CD4-positive, alpha-beta memory T cell (primary cell): ENCODE results near the gene AQP12A. TPM values are rescaled to one million over a fixed set of nuclear protein-coding genes. Genes with fewer than 3 reads are reported as not detected.

ENCODE experiments used
- CTCF ChIA-PET: fragments of 350-600 bp; sonication (Branson Sonifier 250); formaldehyde crosslinking; loops from one replicate; lab custom pipeline; 2021; ENCODE audit warnings: inconsistent platforms; ENCODE audit not compliant: partially characterized antibody; lab: Charles Lee
- POLR2A ChIA-PET: fragments of 350-600 bp; sonication (Branson Sonifier 250); formaldehyde crosslinking; loops from one replicate; lab custom pipeline; 2021; ENCODE audit not compliant: partially characterized antibody; lab: Charles Lee
- DNase-seq, 5 donors: peaks; one replicate each; pipeline versions ENCODE4 v3.0.0 to v3.0.0-alpha.2; 2020 to 2022; ENCODE audit warnings: mixed read lengths in 1 of 5
- H3K27ac ChIP-seq: one replicate; pipeline ENCODE4 v1.7.0; 2013; ENCODE audit warnings: low read depth, low read length
- H3K27me3 ChIP-seq: 2 replicates; pipeline ENCODE4 v1.7.0; 2013; ENCODE audit warnings: mild to moderate bottlenecking, low read length, moderate library complexity; ENCODE audit not compliant: insufficient read depth
- H3K36me3 ChIP-seq: 2 replicates; pipeline ENCODE4 v1.7.0; 2013; ENCODE audit warnings: mild to moderate bottlenecking, low read length, moderate library complexity; ENCODE audit not compliant: insufficient read depth
- H3K4me1 ChIP-seq: 2 replicates; pipeline ENCODE4 v1.7.0; 2013; ENCODE audit warnings: mild to moderate bottlenecking, low read length, moderate library complexity; ENCODE audit not compliant: insufficient read depth
- H3K4me3 ChIP-seq, 2 donors: one replicate each; pipeline ENCODE4 v1.7.0; 2013; ENCODE audit warnings: low read length in 2 of 2, mild to moderate bottlenecking in 1 of 2
- H3K9me3 ChIP-seq, 2 donors: one replicate each; pipeline ENCODE4 v1.7.0; 2013; ENCODE audit warnings: low read length in 2 of 2, control low read depth in 1 of 2; ENCODE audit not compliant: control insufficient read depth in 1 of 2
- H3K27ac Mint-ChIP-seq, 7 donors: one replicate each; pipeline ENCODE4 v1.8.0; 2020 to 2021; ENCODE audit warnings: mixed read lengths in 7 of 7, mild to moderate bottlenecking in 6 of 7, inconsistent platforms in 3 of 7, moderate library complexity in 3 of 7
- H3K27me3 Mint-ChIP-seq, 2 donors: one replicate each; pipeline ENCODE4 v1.8.0; 2020 to 2021; ENCODE audit warnings: mixed read lengths in 2 of 2
- H3K36me3 Mint-ChIP-seq, 2 donors: one replicate each; pipeline ENCODE4 v1.8.0; 2020 to 2021; ENCODE audit warnings: mixed read lengths in 2 of 2, inconsistent platforms in 1 of 2, mild to moderate bottlenecking in 1 of 2
- H3K4me1 Mint-ChIP-seq, 4 donors: one replicate each; pipeline ENCODE4 v1.8.0; 2020 to 2021; ENCODE audit warnings: mixed read lengths in 4 of 4, mild to moderate bottlenecking in 1 of 4
- H3K4me3 Mint-ChIP-seq, 8 donors: one replicate each; pipeline ENCODE4 v1.8.0; 2020 to 2021; ENCODE audit warnings: mixed read lengths in 8 of 8, mild to moderate bottlenecking in 7 of 8, moderate library complexity in 6 of 8, inconsistent platforms in 3 of 8
- H3K9me3 Mint-ChIP-seq, 8 donors: one replicate each; pipeline ENCODE4 v1.8.0; 2020 to 2021; ENCODE audit warnings: mixed read lengths in 8 of 8, mild to moderate bottlenecking in 5 of 8, inconsistent platforms in 3 of 8, moderate library complexity in 1 of 8
- intact Hi-C: fragments of 100-400 bp; cut with micrococcal nuclease; formaldehyde crosslinking; loops from one replicate; pipeline ENCODE4 v1.15.1; 2023
- polyA plus RNA-seq, 2 donors: library from polyadenylated mRNA; unstranded; fragments of 300-500 nt; fragmentation: Illumina TruSeq; gene quantifications; one replicate each; pipeline ENCODE4 v1.2.3, GENCODE V29; 2021
- total RNA-seq, 2 experiments: library from RNA; stranded (reverse); gene quantifications; one replicate each; pipeline ENCODE4 v1.2.3, GENCODE V29; 2021

AQP12A gene
- total and polyA plus RNA-seq, 4 experiments from 2014 or later: not detected

DNA sequence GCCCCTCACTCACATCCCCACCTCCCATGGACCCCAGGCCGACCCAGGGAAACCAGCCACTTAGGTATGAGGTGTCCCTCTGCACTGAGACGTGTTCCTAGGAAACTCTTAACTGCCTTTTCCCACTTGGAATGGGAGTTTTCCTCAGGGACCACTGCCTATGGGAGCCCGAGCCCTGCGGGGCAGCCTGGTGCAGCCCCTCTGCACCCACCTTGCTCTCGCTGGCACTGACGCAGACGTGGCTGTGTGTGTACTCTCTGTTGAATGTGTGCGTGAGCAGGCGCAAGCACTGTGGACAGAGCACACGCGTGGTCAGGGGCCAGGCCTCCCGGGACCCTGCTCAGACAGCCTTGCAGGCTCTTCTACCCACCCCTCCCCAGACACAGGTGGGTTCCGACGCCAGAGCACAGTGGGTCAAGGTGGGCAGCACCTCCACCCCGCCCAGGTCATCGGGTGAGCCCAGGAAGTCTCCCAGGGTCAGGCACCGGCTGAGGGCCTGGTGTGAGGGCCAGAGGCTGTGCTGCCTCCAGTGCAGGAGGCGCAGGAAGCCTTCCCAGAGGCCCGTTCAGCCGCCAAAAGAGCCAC lies 30.0 kb downstream of the AQP12A start:
- Histone ChIP-seq H3K9me3 (no peaks in the 10 kb centered on the region), H3K36me3 (no peaks in the 10 kb centered on the region), H3K4me1 (no peaks in the 10 kb centered on the region), H3K27me3 (no peaks in the 10 kb centered on the region), H3K4me3 (no peak overlapping the region), H3K27ac (no peak overlapping the region)
- DNase-seq: no peak
- H3K9me3 Mint-ChIP-seq: no peaks in the 10 kb centered on the region
- ChIA-PET POLR2A (no interaction called here), CTCF (no interaction called here)
- no peaks in the 10 kb centered on the region for H3K36me3 Mint-ChIP-seq
- H3K4me1 Mint-ChIP-seq: no peaks in the 10 kb centered on the region
- intact Hi-C loops: no loop called here
- H3K4me3 Mint-ChIP-seq: no peak overlapping the region
- peaks cover 0 to 4% of the 10 kb centered on the region in 2 donors for H3K27me3 Mint-ChIP-seq
- no peak overlapping the region for H3K27ac Mint-ChIP-seq

DNA sequence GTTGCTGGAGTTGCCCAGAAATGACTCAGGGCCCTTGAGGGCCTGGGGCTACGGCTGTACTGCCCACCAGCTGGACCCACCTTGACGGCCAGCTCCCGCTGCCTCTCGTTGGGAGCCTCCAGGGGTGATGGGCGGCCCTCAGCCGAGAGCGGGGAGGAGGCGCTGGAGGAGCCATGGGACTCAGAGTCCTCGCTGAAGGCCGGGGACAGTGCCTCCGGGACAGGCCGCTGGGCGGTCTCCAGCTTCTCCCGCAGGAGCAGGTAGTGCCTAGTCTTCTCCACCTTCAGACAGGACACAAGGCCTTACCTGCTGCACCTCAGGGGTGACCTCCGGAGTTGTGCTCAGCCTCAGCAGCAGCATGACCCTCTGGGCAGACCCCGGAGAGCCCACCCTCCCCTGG lies 30.7 kb downstream of the AQP12A start:
- Mint-ChIP-seq H3K9me3 (no peaks in the 10 kb centered on the region), H3K27me3 (peaks cover 0 to 4% of the 10 kb centered on the region in 2 donors), H3K27ac (no peak overlapping the region), H3K4me3 (no peak overlapping the region), H3K4me1 (no peaks in the 10 kb centered on the region), H3K36me3 (no peaks in the 10 kb centered on the region)
- ChIA-PET POLR2A (no interaction called here), CTCF (no interaction called here)
- intact Hi-C loops: no loop called here
- no peak for DNase-seq
- Histone ChIP-seq H3K27ac (no peak overlapping the region), H3K36me3 (no peaks in the 10 kb centered on the region), H3K4me1 (no peaks in the 10 kb centered on the region), H3K9me3 (no peaks in the 10 kb centered on the region), H3K27me3 (no peaks in the 10 kb centered on the region), H3K4me3 (no peak overlapping the region)

DNA sequence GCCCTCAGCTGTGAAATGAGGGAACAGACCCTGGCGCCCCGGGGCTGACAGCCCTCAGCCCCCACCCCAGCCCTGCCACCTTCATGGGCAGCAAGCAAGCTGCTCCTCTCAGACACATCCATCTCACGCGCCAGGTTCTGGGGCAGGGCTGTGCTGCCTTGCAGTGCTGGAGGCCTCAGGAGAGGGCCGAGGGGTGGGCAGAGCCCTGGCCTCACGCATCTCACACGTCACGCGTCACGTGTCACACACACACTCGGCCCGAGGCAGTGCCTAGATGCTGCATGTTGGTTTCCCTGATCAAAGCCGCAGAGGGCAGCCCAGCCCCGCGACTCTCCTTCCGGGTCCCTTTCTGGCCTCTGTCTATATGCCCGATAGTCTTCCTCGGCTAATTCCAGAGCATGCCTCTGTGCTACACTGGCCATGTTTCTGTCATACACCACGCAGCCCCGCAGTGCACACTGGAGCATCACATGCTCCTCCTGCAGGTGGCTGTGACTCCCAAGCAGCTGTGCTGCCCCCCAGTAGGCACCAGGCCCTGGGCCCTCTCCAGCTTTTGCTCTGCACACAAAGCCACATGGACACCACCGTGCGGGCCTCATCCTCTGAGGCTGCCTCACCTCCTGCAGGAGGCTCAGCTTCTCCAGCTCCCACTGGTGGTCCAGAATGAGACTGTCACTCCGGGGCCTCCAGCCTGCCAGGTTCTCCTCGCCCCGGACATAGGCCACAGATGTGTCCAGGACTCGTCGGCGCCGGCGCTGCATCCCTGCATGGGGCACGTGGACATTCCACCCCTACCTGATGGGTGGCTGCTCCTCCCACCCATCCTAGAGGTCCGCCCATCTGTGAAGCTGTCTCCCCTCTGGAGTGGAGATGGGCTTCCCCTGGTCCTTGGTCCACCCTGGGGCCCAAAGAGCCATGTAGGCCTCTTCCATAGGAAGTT lies 31.4 kb downstream of the AQP12A start:
- Mint-ChIP-seq H3K9me3 (no peaks in the 10 kb centered on the region), H3K27ac (no peak overlapping the region), H3K27me3 (peaks cover 0 to 4% of the 10 kb centered on the region in 2 donors), H3K4me3 (no peak overlapping the region), H3K36me3 (no peaks in the 10 kb centered on the region), H3K4me1 (no peaks in the 10 kb centered on the region)
- CTCF ChIA-PET: no interaction called here
- no peaks in the 10 kb centered on the region for H3K36me3 ChIP-seq
- POLR2A ChIA-PET: no interaction called here
- H3K9me3 ChIP-seq: no peaks in the 10 kb centered on the region
- intact Hi-C loops: no loop called here
- DNase-seq: no peak
- no peak overlapping the region for H3K4me3 ChIP-seq
- H3K27ac ChIP-seq: no peak overlapping the region
- H3K27me3 ChIP-seq: no peaks in the 10 kb centered on the region
- no peaks in the 10 kb centered on the region for H3K4me1 ChIP-seq

DNA sequence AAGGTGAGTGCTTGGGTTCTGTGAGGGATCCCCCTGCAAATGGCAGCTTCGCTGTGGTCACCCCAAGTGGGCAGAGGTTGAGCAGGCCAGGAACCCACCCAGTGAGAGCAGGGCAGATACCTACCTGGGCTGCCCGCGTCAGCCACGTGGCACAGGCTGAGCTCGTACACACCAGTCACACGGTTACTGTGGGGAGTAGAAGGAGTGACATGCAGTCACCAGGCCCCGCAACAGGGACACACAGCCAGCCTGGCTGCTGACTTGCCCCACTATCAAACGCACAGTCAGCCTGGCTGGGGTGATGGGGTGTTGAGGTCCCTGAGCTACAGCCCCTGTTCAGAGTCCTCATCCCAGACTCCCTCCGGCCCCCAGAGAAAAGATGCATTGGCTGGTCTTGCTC lies 32.2 kb downstream of the AQP12A start:
- POLR2A ChIA-PET: no interaction called here
- H3K27ac Mint-ChIP-seq: no peak overlapping the region
- Histone ChIP-seq H3K36me3 (no peaks in the 10 kb centered on the region), H3K27ac (no peak overlapping the region), H3K27me3 (no peaks in the 10 kb centered on the region), H3K4me3 (no peak overlapping the region), H3K9me3 (no peaks in the 10 kb centered on the region), H3K4me1 (no peaks in the 10 kb centered on the region)
- no peaks in the 10 kb centered on the region for H3K4me1 Mint-ChIP-seq
- peaks cover 0 to 4% of the 10 kb centered on the region in 2 donors for H3K27me3 Mint-ChIP-seq
- CTCF ChIA-PET: no interaction called here
- intact Hi-C loops: no loop called here
- DNase-seq: no peak
- no peaks in the 10 kb centered on the region for H3K9me3 Mint-ChIP-seq
- H3K4me3 Mint-ChIP-seq: no peak overlapping the region
- H3K36me3 Mint-ChIP-seq: no peaks in the 10 kb centered on the region

DNA sequence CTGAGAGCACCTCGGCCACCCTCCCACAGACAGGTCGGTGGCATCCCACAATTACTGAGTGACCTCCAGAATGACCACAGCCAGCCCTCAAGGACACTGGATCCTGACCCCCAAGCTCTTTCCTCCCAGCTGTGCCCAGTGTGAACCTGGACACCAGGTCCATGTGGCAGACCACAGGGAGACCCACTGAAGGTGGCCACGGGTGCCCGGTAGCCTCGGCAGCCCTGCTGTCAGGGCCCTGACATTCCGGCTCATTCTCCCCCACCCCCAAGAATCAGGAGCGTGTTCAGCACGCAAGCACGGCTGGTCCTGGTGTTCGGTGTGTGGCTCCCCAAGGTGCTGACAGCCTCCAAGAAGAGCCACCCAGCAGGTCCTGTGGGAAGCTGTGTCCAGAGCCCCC lies 32.8 kb downstream of the AQP12A start:
- no peak for DNase-seq
- Mint-ChIP-seq H3K4me1 (no peaks in the 10 kb centered on the region), H3K4me3 (no peak overlapping the region), H3K36me3 (no peaks in the 10 kb centered on the region), H3K27ac (no peak overlapping the region), H3K27me3 (peaks cover 0 to 4% of the 10 kb centered on the region in 2 donors), H3K9me3 (no peaks in the 10 kb centered on the region)
- CTCF ChIA-PET: no interaction called here
- H3K9me3 ChIP-seq: no peaks in the 10 kb centered on the region
- POLR2A ChIA-PET: no interaction called here
- no peaks in the 10 kb centered on the region for H3K36me3 ChIP-seq
- H3K4me3 ChIP-seq: no peak overlapping the region
- intact Hi-C loops: no loop called here
- no peak overlapping the region for H3K27ac ChIP-seq
- H3K4me1 ChIP-seq: no peaks in the 10 kb centered on the region
- H3K27me3 ChIP-seq: no peaks in the 10 kb centered on the region

DNA sequence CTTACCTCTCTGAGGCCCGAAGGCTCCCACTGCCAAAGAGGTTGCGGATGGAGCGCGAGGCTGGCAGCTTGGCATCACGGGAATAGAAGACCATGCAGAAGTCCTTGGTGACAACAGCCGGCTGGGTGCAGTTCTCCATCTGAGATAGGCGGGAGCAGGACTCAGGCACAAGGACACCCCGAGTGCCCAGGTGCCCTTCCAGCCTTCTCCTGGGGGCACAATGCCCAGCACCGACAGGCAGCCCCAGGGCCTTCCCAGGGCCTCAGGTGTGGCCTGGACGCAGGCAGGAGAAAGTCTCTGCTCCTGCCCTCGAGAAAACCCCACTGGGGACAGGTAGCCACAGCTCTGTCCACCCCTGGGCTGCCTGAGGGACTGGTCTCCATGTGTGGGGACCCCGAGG lies 33.6 kb downstream of the AQP12A start:
- Histone ChIP-seq H3K27ac (no peak overlapping the region), H3K4me3 (no peak overlapping the region), H3K4me1 (no peaks in the 10 kb centered on the region), H3K9me3 (no peaks in the 10 kb centered on the region), H3K36me3 (no peaks in the 10 kb centered on the region), H3K27me3 (no peaks in the 10 kb centered on the region)
- no peaks in the 10 kb centered on the region for H3K4me1 Mint-ChIP-seq
- H3K36me3 Mint-ChIP-seq: no peaks in the 10 kb centered on the region
- DNase-seq: no peak
- ChIA-PET CTCF (no interaction called here), POLR2A (no interaction called here)
- H3K27me3 Mint-ChIP-seq: peaks cover 0 to 2% of the 10 kb centered on the region in 2 donors
- intact Hi-C loops: no loop called here
- no peaks in the 10 kb centered on the region for H3K9me3 Mint-ChIP-seq
- H3K27ac Mint-ChIP-seq: no peak overlapping the region
- no peak overlapping the region for H3K4me3 Mint-ChIP-seq

DNA sequence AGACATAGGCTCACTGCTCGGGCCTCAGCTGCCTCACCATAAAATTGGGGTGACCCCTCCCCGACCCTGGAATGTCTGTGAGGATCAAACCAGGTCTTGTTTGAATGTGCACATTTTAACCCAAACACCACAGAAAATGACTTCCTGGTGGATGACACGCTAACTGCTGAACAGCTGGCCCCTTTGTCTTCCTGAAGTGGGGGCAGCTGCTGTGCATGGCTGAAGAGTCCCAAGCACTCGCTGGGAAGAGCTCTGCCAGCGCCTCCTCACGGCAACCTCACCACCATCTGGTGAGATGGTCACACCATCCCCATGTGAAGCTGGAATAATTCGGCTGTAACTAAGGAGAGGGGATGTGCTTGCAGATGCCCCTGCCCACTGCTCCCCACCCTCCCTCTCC lies 34.0 kb downstream of the AQP12A start:
- intact Hi-C loops: no loop called here
- H3K27me3 Mint-ChIP-seq: no peaks in the 10 kb centered on the region
- no peak for DNase-seq
- H3K27ac Mint-ChIP-seq: no peak overlapping the region
- no peaks in the 10 kb centered on the region for H3K9me3 Mint-ChIP-seq
- H3K36me3 Mint-ChIP-seq: no peaks in the 10 kb centered on the region
- H3K4me3 Mint-ChIP-seq: no peak overlapping the region
- ChIA-PET CTCF (no interaction called here), POLR2A (no interaction called here)
- H3K9me3 ChIP-seq: no peaks in the 10 kb centered on the region
- H3K27ac ChIP-seq: no peak overlapping the region
- H3K4me1 Mint-ChIP-seq: no peaks in the 10 kb centered on the region
- no peaks in the 10 kb centered on the region for H3K4me1 ChIP-seq
- H3K36me3 ChIP-seq: no peaks in the 10 kb centered on the region
- no peaks in the 10 kb centered on the region for H3K27me3 ChIP-seq
- no peak overlapping the region for H3K4me3 ChIP-seq
